Dendritic cell treated with granulocyte-macrophage colony-stimulating factor and Interleukin-4, amounts not matched to agents 40 ng/mL and 50 ng/mL, for 4 days (primary cell): ENCODE measurements around the gene CACTIN.
A peak's percentile ranks its signal among the peaks of the same experiment; 100 is the strongest.

Experiments
- H3K27ac Mint-ChIP-seq: one replicate; pipeline ENCODE4 v1.8.0; 2022; ENCODE audit warnings: mild to moderate bottlenecking, mixed read lengths
- H3K27me3 Mint-ChIP-seq: one replicate; pipeline ENCODE4 v1.8.0; 2022; ENCODE audit warnings: mild to moderate bottlenecking, mixed read lengths
- H3K36me3 Mint-ChIP-seq: one replicate; pipeline ENCODE4 v1.8.0; 2022; ENCODE audit warnings: low read depth, mixed read lengths
- H3K4me1 Mint-ChIP-seq: one replicate; pipeline ENCODE4 v1.8.0; 2022; ENCODE audit warnings: low read depth, mixed read lengths
- H3K4me3 Mint-ChIP-seq: one replicate; pipeline ENCODE4 v1.8.0; 2022; ENCODE audit warnings: mild to moderate bottlenecking, moderate library complexity, mixed read lengths
- H3K9me3 Mint-ChIP-seq: one replicate; pipeline ENCODE4 v1.8.0; 2022; ENCODE audit warnings: mixed read lengths
- intact Hi-C: fragments of 100-400 bp; cut with micrococcal nuclease; formaldehyde crosslinking; loops from one replicate; pipeline ENCODE4 v1.15.0; 2022

The CACTIN gene

DNA sequence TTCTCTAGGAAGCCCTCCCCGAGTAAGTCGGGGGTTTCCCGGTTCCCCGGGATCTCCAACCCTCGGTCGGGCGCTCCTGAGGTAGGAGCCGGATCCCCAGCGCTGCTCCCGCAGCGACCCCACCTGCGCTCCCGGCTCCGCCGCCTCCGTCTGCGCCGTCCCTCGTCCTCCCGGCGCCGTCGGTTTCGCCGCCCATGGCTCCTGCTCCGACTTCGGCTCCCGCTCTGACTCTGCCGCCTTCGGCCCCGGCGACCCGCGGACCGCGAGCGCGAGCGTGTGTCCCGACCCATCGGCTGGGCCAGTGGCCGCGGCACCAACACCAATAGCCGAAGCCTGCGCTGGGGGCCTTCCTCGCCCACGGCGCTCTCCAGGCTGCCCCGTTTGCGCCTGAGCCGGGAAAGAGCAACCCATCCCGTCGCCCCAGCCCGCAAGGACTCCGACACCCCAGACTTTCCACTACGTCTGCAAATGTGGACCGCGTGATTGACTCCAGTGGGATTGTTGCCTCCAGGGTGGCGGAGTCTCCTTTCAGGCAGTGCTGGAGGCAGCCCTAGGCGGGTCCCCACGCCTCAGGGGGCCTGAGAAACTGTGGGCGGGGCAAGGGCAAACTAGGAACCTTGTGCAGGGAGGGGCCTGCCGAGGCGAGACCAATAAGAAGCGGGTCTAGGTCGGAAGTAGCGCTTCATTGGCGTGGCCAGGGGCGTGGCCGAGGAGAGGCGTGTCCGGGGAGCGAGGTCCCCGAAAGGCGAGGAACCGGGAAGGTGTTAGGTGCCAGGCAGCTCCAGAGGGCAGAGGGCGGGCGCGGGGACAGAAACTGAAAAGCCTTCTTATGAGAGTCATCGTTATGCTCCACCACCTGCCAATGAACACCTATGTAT, at the start of gene CACTIN:
Gene CACTIN (minus strand): TSS at position 318 of the 878 bp plus-strand sequence. CDS start 28 bp downstream, at position 290.
- intact Hi-C loops: no loop called here
- Mint-ChIP-seq H3K9me3 (no peaks in the 10 kb centered on the region), H3K4me3 (peak within 1 kb of the TSS; percentile 95), H3K27ac (peak within 1 kb of the TSS; percentile 94), H3K4me1 (peaks cover 31% of the 10 kb centered on the region), H3K27me3 (no peaks in the 10 kb centered on the region), H3K36me3 (peaks cover 56% of the 10 kb centered on the region)

DNA sequence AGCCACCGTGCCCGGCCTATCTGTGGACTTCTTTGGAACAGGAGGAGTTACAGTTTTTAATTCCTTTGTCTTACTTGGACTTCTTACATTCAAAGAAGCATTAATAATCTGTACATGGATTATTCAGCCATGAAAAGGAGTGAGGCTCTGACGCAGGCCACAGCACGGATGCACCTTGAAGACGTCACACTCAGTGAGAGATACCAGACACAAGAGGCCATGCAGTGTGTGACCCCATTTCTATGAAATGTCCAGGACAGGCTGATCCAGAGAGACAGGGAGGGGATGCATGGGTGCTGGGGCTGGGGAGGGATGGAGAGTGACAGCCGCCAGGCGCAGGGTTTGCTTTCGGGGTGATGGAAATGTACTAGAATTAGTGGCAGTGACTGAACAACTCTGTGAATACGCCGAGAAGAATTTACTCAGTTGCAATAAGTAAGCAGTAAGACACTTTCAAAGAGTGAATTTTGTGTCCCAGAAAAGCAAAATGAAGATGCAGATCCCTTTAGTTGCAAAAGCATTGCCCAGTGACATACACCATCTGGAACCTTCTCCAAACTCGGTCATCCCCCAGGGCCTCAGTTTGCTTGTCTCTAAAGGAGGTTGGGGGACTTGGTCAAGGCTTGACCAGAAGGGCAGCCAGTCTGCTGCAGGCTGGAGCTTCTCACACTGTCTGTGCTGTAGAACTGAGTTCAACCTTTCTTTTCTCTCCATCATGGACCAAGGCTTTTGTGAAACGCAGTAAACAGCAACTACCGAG, 48.4 kb upstream of the CACTIN start:
- Mint-ChIP-seq H3K9me3 (no peaks in the 10 kb centered on the region), H3K36me3 (peaks cover 53% of the 10 kb centered on the region), H3K4me1 (peaks cover 82% of the 10 kb centered on the region), H3K4me3 (no peak overlapping the region), H3K27ac (no peak overlapping the region), H3K27me3 (no peaks in the 10 kb centered on the region)
- intact Hi-C loops: no loop called here

DNA sequence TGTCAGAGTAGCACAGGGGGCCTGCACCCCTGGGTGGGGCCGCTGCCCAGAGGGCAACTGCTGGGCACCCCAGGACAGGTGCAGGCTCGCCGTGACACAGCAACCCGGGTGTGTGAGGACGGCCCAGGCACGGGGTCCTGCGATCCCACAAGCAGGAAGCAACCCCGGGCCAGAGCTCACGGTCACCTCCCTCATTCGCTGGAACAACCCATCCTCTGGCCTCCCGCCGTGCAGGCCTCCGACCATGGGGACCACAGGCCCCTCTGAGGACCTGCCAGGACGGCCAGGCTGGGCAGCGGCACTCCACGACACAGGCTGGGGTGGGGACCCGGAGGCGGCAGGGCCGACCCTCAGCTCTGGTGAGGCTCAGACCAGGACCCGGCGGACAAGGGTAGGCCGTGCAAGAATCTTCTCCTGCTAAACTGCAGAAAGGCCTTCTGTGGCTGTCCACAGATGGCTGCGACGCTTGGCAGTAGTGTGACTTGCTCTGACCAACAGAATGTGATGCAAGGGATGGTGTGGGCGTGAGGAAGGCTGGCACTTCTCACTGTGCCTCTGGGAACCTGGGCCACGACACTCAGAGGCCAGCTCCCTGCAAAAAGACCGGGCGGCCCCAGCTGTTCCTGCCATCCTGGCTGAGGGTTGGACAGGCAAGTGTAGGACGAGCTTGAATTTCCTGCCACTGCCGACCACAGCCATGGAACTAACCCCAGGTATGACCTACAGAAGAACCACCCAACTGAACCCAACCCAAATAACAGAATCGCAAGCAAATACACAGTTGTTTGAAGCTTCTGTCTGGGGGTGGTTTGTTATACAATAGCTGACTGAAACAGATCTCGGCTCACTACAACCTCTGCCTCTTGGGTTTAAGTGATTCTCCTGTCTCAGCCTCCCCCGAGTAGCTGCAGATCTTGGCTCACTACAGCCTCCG, 47.2 kb upstream of the CACTIN start:
- intact Hi-C loops: no loop called here
- no peak overlapping the region for H3K4me3 Mint-ChIP-seq
- peaks cover 94% of the 10 kb centered on the region for H3K4me1 Mint-ChIP-seq
- H3K27ac Mint-ChIP-seq: peak overlapping the region; percentile 85
- H3K27me3 Mint-ChIP-seq: no peaks in the 10 kb centered on the region
- no peaks in the 10 kb centered on the region for H3K9me3 Mint-ChIP-seq
- H3K36me3 Mint-ChIP-seq: peaks cover 54% of the 10 kb centered on the region

- Mint-ChIP-seq H3K9me3 (no peaks in the 10 kb centered on the region), H3K36me3 (peaks cover 60% of the 10 kb centered on the region), H3K27me3 (no peaks in the 10 kb centered on the region), H3K4me1 (peaks cover 97% of the 10 kb centered on the region), H3K4me3 (no peak overlapping the region), H3K27ac (peak overlapping the region; percentile 85)
- intact Hi-C loops: no loop called here
These were observed 46.4 kb upstream of the CACTIN start for GRCh38 chr19:3672993-3673392.

DNA sequence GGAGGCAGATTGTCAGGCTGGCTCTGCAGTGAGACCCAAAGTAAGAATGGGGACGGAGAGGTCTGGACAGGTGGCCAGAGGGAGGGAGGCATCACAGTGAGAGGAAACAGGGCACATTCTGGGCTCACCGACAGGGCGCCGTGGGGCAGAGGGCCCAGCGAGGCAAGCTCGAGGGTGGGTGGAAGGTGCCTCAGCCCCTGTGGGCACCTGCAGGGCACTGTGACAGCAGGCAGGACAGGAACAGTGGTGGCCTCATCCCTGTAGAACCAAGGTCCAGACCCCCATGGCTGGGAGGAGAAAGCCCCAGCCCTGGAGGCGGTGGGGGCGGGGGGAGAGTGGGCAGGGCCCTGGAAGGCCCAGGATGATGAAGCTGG, 46.0 kb upstream of the CACTIN start:
- Mint-ChIP-seq H3K36me3 (peaks cover 60% of the 10 kb centered on the region), H3K9me3 (no peaks in the 10 kb centered on the region), H3K4me3 (peak overlapping the region; percentile 77), H3K27me3 (no peaks in the 10 kb centered on the region), H3K4me1 (peaks cover 95% of the 10 kb centered on the region), H3K27ac (peak overlapping the region; percentile 85)
- intact Hi-C loops: no loop called here

DNA sequence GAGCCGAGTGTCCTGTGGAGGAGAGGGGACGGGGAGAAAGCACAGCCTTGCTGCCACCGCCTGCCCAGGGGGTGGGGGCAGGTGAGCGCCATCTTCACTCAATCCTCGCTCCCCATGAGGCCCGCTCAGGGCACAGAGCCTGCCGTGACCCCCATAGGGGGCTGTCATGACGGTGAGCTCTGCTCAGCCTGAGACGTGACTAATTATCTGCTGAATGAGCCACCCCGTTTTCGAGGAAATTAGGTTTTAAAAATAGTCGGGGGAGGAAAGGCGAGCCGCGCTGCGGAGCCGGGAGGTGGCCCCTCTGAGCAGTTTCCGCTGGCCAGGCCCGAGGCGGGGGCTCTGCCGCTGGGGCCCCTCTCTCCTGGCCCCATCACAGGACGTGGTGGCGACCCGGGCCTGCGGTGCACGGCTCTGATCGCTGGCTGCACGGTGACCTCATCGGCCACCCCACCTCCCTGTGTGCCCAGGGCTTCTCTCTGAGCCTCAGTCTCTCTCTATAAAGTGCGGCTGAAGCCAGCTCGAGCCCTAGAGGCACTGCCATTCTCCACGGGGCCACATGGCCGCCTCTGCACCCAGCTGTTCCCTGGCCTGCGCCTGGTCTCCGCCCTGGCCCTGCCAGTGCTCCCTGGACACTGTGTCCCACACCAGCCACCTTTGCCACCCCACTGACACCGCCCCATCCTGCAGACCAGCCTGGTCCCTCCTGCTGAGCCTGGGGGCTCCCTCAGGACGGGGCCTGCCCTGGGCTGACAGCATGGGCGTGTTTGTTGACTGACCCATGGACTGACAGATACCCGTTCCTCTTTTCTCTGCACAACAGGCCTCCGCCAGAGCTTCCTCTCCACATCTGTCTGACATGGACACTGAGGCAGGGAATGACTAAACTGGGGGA, 45.3 kb upstream of the CACTIN start:
- no peaks in the 10 kb centered on the region for H3K27me3 Mint-ChIP-seq
- intact Hi-C loops: no loop called here
- H3K27ac Mint-ChIP-seq: peak overlapping the region; percentile 85
- H3K4me3 Mint-ChIP-seq: peak overlapping the region; percentile 77
- peaks cover 95% of the 10 kb centered on the region for H3K4me1 Mint-ChIP-seq
- no peaks in the 10 kb centered on the region for H3K9me3 Mint-ChIP-seq
- H3K36me3 Mint-ChIP-seq: peaks cover 60% of the 10 kb centered on the region

GRCh38 chr19:3670796-3671679, 44.4 kb upstream of the CACTIN start:
- no peaks in the 10 kb centered on the region for H3K9me3 Mint-ChIP-seq
- peaks cover 94% of the 10 kb centered on the region for H3K4me1 Mint-ChIP-seq
- H3K4me3 Mint-ChIP-seq: peak overlapping the region; percentile 77
- peak overlapping the region; percentile 85 for H3K27ac Mint-ChIP-seq
- intact Hi-C loops: no loop called here
- no peaks in the 10 kb centered on the region for H3K27me3 Mint-ChIP-seq
- peaks cover 60% of the 10 kb centered on the region for H3K36me3 Mint-ChIP-seq

GRCh38 chr19:3669947-3670795, 43.6 kb upstream of the CACTIN start:
- Mint-ChIP-seq H3K9me3 (no peaks in the 10 kb centered on the region), H3K27ac (peak overlapping the region; percentile 85), H3K4me3 (no peak overlapping the region), H3K4me1 (peaks cover 88% of the 10 kb centered on the region), H3K27me3 (no peaks in the 10 kb centered on the region), H3K36me3 (peaks cover 56% of the 10 kb centered on the region)
- intact Hi-C loops: loop anchor here (5.0 kb wide), 1 partner anchor 37 kb away; the partner anchor contains the start of gene TJP3

DNA sequence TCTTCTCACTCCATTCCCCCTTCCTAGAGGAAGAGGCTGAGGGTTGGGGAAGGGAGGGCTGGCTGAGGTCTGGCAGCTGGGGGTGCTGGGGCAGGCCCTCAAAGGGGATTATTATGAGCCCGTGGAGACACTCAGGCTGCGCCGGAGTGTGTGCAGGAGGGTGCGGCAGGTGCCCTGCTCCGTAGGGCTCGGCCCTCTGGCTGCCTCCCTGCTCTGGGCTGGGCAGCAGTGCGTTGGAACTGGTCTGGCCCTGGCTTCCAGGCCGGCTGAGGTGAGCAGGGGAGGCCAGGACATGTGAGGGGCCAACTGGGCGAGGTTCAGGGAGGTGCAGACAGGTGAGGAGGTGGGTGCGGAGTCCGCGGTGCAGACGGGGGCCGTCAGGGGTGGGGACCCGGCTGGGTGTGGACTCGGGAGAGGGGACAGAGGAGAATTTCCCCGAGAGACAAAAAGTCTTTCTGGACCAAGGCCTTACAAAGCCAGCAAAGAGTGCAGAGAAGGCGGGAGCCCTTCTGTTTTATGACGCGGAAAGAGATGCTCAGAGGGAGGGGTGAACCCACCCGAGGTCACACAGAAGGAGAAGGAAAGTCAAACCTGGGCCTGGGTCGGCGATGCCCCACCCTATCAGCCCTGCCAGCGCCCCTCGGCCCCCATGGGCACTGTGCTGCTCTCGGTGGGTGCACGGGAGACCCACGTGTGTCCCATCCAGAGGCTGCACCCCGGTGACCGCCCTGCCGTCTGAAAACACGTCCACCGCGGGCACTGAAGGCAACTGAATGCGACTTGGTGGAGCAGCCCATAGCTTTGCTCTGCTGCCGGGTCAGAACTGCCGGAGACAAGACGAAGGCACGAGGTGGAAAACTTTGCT, 42.7 kb upstream of the CACTIN start:
- Mint-ChIP-seq H3K9me3 (no peaks in the 10 kb centered on the region), H3K4me1 (peaks cover 81% of the 10 kb centered on the region), H3K27me3 (no peaks in the 10 kb centered on the region), H3K4me3 (no peak overlapping the region), H3K36me3 (peaks cover 56% of the 10 kb centered on the region), H3K27ac (peak overlapping the region; percentile 31)
- intact Hi-C loops: loop anchor here (5.0 kb wide), 1 partner anchor 38 kb away; the partner anchor contains the start of gene TJP3

- Mint-ChIP-seq H3K4me1 (peaks cover 73% of the 10 kb centered on the region), H3K27me3 (no peaks in the 10 kb centered on the region), H3K9me3 (no peaks in the 10 kb centered on the region), H3K36me3 (peaks cover 64% of the 10 kb centered on the region), H3K27ac (peak overlapping the region; percentile 31), H3K4me3 (no peak overlapping the region)
- intact Hi-C loops: loop anchor here (5.0 kb wide), 1 partner anchor 39 kb away; the partner anchor contains the start of gene TJP3
These were observed 41.9 kb upstream of the CACTIN start for GRCh38 chr19:3668331-3669081.
